ELR (cell line): ENCODE data around the gene MPP2.
"Not testable (repeated sequence)": the region's sequence is repeated elsewhere in the genome, so short reads cannot be mapped to it uniquely, and the experiment has no call there.

Source experiments
- DNase-seq: peaks from one replicate; pipeline ENCODE4 v3.0.0-alpha.2; 2015; ENCODE audit warnings: low read depth

Gene MPP2

GRCh38 chr17:43927929-43928328 lies 20.6 kb upstream of the MPP2 start:
- DNase-seq, result not testable (repeated sequence)

GRCh38 chr17:43927060-43927864 lies 19.9 kb upstream of the MPP2 start:
- DNase-seq, result no peak

DNA sequence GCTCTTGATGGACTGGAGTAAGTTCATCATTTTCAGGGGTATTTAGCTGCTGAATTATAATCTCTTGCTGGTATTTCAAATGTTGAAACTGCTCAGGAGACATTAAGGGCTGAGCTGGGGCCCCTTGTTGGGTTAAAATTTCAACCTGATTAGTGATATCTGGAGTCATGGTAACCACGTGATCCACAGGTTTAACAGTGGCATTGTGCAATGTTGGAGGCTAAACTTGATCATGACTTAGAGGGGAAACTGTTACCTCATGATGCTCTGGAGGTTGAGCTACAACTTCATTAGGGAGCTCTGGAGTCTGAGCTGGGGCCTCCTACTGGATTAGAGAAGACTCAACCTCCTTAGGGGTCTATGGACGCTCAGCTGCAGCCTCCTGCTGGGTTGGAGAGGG lies 17.2 kb upstream of the MPP2 start:
- DNase-seq, result no peak

DNA sequence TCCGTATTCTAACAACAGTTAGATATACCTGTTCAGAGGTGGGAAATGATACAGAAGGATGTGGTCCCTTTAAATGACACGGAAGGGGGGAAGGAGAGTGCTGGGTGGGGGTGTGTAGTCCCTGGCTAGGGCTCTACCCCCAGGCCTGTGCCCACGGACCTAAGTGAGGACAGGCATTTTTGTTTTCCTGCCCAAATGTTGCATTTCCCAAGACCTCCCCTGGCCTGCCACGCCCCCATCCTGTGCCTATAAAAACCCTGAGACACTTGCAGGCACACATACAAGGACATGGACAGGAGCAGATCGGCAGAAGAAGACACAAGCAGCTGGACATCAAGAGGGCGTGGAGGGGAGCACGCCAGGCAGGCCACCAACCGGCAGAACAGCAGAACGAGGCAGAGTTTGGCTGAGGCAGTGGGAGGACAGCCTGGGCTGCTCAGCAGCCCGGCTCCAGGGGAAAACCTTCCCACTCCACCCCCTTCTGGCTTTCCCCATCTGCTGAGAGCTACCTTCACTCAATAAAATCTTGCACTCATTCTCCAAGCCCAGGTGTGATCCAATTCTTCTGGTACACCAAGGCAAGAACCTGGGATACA lies 13.3 kb upstream of the MPP2 start:
- no peak for DNase-seq

GRCh38 chr17:43918026-43918389 lies 10.7 kb upstream of the MPP2 start:
- no peak for DNase-seq

GRCh38 chr17:43917348-43918025 lies 10.2 kb upstream of the MPP2 start:
- DNase-seq, result no peak

DNA sequence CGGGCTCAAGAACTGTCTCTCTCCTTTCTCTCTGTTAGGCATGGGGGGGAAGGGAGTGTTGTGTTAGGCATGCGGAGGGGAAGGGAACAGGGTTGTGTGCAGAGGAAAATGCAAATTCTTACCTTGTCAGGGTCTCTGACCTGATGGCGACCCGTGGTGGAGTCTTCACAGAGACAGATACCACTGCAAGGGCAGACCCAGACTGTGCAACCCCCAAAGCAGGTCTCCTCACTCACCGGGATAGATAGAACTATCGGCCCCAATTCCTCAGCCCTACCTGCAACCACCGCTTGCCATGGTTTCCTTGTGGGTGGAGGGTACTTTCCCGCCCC lies 9.6 kb upstream of the MPP2 start:
- no peak for DNase-seq

- no peak for DNase-seq
Observed at GRCh38 chr17:43916385-43916784, 9.0 kb upstream of the MPP2 start.

DNA sequence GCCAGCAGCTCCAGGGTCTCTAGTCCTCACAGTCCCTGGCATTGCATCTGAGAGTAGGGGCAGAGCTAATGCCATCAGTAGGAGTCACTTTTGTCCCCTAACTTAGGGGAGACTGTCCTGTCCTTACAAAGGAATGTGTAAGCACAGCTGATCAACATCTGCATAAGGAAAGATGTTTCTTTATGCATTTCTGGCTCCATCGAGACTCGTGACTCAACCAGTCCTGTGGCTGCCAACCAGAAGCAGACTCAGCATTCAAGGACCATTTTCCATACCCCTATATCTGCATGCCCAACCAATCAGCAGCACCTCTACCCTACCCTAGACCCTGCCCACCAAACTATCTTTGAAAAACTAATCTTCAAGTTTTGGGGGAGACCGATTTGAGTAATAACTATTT lies 8.2 kb upstream of the MPP2 start:
- no peak for DNase-seq

GRCh38 chr17:43914451-43914850 lies 7.1 kb upstream of the MPP2 start:
- no peak for DNase-seq

DNA sequence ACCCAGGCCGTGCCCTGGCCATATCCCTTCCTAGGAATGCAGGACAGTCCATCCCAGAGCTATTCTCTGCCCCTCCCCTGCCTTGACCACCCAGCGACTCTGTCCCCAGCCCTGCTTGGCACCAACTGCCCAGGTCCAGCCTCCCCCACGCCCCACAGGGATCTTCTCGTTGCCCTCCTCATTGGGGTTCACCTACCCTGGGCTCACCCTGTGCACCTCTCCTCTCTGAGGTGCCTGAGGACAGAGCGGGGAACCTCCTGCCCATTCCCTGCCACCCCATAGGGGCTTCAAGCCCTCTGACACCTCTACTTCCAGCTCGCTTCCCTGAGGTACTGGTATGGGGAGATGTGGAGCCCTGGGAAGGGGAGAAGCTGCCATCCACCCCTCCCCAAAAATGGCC lies 6.2 kb upstream of the MPP2 start:
- DNase-seq, result no peak

- no peak for DNase-seq
Observed at GRCh38 chr17:43912635-43913304, 5.4 kb upstream of the MPP2 start.

DNA sequence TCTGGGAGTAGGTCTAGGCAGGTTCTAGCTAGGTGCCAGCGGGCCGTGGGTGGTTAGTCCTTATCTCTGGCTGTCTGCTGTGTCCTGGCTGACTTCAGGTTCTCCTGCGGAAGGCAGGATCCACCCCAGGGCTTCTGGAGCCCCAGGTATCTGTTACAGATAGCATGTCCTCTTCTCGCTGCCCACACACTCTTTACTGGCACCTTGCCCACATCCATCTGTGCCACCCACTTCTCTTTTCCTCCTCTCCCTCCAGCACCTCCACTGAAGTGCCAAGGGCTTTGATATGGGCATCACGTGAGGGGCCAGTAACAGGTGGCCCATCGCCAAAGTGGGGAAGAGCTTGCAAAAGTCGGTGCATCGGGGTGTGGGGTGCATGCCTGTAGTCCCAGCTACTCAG lies 4.6 kb upstream of the MPP2 start:
- no peak for DNase-seq

DNA sequence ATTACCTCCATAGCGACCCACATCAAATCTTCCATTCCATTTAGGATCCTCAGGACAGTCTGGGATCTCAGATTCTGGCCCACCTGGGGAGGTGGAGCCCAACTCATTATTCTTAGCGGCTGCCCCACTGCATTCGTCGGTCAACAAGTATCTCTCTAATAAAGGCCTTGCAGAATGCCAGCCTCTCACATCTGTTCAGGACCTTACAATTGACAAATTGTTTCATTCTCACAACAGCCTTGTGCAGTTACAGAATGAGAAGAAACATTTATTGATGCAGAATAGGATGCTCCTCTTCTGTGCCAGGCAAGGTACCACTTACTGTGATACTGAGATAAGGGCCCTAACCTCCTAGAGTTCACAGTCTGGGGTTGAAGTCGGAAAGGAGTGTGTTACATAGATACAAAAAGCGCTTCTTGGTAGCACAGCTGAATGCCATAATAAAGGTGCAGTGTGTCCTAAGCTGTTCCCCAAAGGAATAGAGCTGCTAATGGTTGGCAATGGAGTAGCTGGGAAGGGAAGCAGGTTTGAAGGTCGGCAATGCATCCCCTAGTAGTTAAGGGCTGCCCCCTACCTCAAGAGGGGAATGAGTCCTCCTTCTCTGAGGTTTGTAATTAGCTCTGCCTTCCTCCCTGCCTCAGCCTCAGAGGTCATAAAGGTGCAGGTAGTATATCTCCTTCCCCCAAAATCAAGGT lies 2.3 kb upstream of the MPP2 start:
- DNase-seq, result no peak

- peak; percentile 78 for DNase-seq
Observed at GRCh38 chr17:43907998-43908721, 824 bp upstream of the MPP2 start.

DNA sequence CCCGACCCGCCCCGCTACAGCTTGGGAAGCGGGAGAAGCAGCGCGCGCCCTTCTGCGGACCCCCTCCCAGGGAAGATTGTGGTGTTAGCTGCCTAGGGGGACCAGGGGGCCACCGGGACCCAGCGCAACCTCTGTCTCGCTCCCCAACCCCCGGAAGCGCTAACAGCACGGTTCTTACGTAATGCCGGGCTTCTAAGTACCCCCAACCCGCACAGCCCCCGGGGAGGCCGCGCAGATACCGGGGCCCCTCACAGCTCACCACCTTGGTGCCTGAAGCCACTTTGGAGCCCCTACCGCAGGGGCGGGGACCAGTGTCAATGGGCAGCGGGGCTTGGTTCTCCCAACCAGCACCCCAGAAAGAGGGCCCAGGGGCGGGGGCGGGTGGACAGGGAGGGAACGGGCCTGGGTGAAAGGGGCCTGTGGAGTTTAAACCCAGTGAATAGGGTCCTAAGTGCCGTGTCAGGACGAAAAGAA lies 348 bp downstream of the MPP2 start:
- no peak for DNase-seq

- DNase-seq, result peak; percentile 75
Observed at GRCh38 chr17:43905985-43906852, 1.1 kb downstream of the MPP2 start.

GRCh38 chr17:43905400-43905984 lies 1.8 kb downstream of the MPP2 start:
- DNase-seq, result no peak

GRCh38 chr17:43901861-43902589 lies 5.3 kb downstream of the MPP2 start:
- no peak for DNase-seq
